Fibroblast of mammary gland (primary cell): ENCODE results near the gene KDM2A.

Source experiments
- DNase-seq: peaks from one replicate; pipeline ENCODE4 v3.0.0-alpha.2; 2010; ENCODE audit warnings: low read depth
- H3K4me3 ChIP-seq: 2 replicates; pipeline ENCODE4 v1.5.1; 2011; ENCODE audit warnings: low read depth, mild to moderate bottlenecking, low read length, moderate library complexity; ENCODE audit not compliant: control insufficient read depth
- CTCF ChIP-seq: conservative IDR thresholded peaks from 2 replicates; pipeline ENCODE4 v1.5.1; 2011; ENCODE audit warnings: low read depth, low read length, inconsistent platforms; ENCODE audit not compliant: control insufficient read depth, insufficient read depth

Gene KDM2A

DNA sequence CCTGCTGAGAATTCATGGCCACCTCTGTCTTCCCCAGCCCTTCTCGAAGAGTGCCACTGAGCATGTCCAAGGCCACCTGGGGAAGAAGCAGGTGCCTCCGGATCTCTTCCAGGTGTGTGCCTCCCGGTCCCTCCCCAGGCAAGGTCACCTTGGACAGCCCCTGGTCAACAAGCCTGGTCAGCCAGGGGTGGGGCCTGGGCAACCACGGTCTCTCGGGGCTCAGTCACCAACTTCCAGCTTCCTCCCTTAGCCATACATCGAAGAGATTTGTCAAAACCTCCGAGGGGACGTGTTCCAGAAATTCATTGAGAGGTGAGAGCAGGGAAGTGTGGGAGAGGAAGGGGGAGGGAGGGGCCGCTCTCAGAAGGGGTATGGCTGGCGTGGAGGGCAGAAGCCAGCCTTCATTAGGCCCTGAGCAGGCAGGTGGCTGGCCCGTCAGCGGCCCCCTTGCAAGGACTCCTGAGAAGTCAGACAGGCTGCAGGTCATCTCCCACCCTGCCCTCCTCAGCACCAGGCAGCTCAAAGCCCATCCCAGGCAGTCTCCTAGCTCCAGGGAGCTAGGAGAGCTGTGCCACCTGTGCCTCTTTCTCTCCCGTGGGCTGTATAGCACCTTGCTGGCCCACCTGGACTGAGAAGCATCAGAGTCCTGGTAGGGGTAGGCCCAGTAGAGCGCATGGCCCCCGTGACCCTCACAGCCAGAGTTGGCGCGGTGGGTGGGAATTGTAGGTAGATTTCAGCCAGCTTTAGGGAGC is 160.7 kb downstream of the KDM2A start:
- no peak overlapping the region for H3K4me3 ChIP-seq
- DNase-seq, result no peak
- no peak for TF ChIP-seq CTCF

DNA sequence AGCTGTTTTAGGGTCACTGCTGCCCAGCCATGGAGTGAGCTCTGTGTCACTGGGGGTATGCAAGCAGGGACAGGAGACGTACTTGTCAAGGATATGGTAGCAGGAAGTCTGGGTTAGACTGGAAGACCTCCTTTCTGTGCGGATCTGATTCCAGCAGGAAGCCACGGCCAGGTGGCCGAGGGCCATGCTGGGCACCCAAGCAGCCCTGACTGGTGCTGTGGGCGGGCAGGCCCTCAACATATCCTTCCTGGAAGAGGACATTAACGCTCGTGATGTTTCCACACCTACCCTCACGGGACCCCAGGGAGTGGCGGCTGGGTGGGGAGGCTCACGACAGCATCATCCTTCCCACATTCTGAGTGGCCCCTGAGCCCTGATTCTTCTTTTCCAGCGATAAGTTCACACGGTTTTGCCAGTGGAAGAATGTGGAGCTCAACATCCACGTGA is 161.3 kb downstream of the KDM2A start:
- H3K4me3 ChIP-seq, result no peak overlapping the region
- no peak for DNase-seq
- no peak for TF ChIP-seq CTCF

DNA sequence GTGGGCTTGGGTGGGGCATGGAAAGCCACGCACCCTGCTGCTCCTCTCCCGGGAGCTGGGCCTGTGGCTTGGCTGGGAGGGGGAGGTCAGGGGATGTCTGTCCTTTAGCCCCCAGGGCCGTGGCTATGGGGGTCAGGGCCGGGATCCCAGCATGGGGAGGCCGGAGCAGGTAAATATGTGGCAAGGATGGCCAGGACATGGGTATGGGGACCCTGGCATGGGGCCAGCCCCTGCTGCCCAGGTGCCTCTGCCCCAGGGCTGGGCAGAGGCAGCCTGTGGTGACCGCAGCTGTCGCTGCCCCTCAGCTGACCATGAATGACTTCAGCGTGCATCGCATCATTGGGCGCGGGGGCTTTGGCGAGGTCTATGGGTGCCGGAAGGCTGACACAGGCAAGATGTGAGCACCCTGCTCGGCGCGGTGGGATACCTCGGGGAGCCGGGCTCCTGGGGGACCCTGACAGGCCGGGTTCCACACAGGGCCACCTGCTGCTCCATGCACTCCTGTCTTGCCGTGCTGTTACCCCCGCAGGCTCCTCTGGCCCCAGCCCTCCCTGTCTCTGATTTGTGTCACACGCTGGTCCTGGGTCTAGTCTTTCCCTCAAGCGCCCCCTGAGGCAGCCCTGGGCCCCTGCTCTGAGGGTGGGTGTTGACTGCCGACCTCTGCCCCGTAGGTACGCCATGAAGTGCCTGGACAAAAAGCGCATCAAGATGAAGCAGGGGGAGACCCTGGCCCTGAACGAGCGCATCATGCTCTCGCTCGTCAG is 161.9 kb downstream of the KDM2A start:
- TF ChIP-seq CTCF, result no peak
- no peak for DNase-seq
- H3K4me3 ChIP-seq, result no peak overlapping the region

- TF ChIP-seq CTCF, result no peak
- no peak overlapping the region for H3K4me3 ChIP-seq
- DNase-seq, result no peak
Observed at GRCh38 chr11:67281552-67282150, 162.6 kb downstream of the KDM2A start.

DNA sequence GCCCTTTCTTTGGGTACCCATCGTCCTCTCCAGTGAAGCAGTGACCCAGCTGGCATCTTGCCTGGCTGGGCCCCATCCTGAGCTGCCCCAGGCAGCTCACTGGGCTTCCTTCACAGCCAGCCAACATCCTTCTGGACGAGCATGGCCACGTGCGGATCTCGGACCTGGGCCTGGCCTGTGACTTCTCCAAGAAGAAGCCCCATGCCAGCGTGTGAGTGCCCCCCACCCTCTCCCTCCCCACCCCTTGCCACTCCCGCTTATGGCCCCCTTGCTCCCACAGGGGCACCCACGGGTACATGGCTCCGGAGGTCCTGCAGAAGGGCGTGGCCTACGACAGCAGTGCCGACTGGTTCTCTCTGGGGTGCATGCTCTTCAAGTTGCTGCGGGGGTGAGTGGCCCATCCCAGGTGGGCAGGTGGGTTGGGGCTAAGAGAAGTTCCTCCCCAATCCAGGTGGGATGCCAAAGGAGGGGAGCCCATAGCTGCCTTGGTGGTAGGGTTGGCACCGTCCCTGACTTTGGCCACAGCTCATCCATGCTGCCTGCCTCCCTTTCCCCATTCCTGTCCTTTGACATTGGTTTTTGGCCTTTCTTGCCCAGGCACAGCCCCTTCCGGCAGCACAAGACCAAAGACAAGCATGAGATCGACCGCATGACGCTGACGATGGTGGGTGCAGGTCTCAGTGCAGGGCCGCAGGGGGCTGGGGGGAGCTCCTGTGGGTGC is 163.3 kb downstream of the KDM2A start:
- TF ChIP-seq CTCF, result no peak
- H3K4me3 ChIP-seq, result no peak overlapping the region
- DNase-seq, result no peak

GRCh38 chr11:67282876-67283371 is 163.9 kb downstream of the KDM2A start:
- no peak overlapping the region for H3K4me3 ChIP-seq
- TF ChIP-seq CTCF, result no peak

More at GRCh38 chr11:67282876-67283371, 163.9 kb downstream of the KDM2A start:
- DNase-seq, result no peak
